SIG-M5 (cell line): ENCODE results near the gene CDH13.

Source experiments
- DNase-seq: peaks from one replicate; lab custom pipeline; 2025; lab: John Stamatoyannopoulos, UW

CDH13 gene

DNA sequence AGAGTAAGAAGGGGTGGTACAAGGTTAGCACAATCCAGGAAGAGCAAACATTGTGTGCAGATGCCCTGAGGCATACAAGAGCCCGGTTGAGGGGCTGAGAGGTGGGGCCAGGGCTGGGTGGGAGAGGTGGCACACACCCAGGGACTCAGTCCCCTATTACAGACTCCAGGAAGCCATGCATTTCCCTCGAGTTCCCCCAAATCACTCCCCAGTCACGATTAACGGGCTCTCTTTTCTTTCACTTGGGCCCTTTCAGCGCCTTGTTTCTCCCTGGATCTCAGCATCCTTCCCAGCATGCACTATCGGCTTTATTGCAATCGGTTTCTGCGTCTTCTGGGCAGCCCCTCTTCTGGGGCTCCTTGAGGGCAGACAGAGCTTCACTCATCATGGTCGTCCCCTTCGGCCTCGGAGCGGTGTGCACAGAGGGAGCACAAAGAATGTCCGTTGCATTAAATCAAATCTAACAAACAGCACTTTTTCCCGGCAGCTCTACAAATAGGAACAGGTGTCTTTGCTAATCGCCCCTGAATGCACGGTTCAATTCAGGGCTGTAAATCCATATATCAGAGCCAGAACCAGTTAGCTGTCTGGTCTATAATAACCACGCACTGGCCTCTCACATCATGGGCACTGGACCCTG, 996.4 kb downstream of the CDH13 start:
- no peak for DNase-seq

DNA sequence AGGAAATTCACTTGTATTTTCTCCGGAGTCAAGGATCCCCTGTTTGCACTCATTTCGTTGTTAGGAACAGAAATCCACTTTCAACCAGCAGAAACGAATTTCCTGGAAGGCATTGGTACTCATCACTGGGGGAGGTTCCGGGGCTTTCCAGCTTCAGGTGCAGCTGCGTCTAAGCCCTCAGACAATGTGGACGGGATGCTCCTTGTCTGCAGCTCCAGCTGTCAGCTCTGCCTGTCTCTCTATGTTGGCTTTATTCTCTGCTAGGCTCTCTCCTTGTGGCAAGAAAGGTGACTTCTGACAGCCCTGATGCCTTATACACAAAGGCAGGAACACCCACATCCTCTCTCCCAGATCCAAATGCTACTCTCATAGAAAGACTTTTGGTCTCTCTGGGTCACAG, 997.1 kb downstream of the CDH13 start:
- DNase-seq, result no peak

DNA sequence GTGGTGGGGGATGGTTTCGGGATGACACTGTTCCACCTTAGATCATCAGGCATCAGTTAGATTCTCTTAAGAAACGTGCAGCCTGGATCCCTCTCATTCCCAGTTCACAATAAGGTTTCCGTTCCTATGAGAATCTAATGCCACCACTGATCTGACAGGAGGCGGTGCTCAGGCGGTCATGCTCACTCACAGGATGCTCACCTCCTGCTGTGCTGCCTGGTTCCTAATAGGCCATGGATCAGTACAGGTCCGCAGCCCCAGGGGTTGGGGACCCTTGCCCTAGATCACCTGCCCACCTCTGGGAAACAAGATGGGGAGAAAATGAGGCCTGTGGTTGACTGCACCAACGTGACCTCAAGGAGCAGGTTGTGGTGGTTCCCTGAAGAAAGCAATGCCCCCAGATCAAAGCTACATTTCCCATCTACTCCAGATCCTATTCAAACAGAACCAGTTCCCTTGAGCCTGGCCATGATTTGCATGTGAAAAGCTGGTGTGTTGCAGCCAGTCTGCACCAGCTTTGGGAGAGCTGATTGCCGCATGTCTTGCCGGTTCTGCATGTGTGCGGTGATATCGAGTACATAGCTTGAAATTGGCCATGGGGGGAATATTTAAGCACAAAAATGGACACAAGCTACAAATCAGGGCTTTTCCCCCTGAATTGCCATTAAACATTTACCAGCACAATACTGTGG, 997.8 kb downstream of the CDH13 start:
- no peak for DNase-seq

DNA sequence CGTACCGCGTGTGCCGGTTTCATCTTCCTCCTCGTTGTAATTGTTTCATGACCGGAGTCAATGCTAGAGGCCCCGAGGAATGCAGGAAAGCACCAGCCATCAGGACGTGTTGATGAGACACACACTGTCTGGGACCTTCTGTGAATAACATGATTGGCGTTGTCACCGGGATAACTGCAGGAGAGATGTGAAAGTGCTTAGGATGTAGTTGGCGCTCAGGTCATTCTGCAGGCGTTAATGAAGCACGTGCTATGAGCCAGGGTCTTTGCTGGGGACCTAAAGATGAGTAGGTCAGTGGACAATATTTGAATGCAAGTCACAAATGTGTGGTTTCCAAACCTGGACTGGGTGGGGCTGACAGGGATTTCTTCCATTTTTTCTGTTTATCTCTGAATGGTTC, 999.4 kb downstream of the CDH13 start:
- no peak for DNase-seq

DNA sequence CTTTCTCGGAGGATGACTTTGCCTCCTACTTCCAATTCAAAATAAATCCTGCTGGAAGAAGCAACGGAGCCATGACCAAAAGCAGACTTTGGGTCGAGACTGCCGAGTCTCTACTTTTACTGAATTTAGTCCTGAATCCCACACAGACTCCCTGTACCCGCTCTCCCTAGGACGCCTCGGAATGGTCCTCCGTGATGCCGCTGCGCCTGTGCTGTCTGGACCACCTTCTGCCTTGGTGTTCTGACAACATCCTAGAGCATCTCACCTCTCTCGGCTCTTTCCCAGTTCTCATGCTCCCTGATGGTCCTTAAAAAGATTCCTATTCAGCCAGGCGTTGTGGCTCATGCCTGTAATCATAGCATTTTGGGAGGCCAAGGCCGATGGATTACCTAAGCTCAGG, 999.9 kb downstream of the CDH13 start:
- DNase-seq, result no peak

DNA sequence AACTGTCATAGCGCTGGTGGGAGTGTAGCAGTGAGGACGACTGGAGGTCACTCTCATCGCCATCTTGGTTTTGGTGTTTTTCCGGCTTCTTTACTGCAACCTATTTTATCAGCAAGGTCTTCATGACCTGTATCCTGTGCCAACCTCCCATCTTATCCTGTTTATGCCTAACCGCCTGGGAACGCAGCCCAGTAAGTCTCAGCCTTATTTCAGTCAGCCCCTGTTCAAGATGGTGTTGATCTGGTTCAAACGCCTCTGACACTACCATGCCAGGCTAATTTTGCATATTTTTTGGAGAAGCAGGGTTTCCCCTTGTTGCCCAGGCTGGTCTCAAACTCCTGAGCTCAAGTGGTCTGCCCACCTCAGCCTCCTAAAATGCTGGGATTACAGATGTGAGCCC, 1001.2 kb downstream of the CDH13 start:
- no peak for DNase-seq

DNA sequence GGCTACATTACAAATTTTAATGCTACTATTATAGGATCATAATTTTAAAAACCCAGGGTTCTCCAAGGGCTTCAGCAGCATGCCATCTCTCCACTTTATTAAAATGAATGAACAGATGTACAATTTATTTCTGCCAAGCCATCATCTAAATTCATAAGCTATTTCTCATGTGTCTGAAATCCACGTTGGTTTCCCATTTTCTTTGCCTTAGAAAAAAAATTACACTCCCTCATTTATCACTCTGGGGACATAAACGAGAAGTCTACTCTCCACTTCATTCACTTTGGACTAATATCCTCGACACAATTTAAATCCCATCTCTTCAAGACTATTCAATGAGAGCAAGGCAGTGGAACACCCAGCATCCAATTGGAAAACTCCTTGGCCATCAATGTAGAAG, 1002.7 kb downstream of the CDH13 start:
- DNase-seq, result no peak

DNA sequence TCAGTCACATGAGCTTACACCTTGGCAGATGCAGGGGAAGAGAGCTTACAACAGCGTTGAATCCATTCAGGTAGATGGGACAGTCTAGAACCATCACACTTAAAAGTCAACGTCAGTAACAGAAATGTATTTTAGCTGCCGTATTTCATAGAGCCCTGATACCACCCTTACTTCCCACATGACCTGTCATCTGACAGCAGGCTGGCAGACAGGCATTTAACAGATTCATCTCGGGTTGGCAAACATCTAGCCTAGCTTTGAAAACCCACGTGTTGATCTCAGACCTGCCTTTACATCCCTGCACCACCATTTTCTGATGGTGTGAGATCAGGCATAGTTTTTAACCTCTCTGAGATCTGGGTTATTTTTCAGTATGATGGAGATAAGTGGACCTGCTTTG, 1003.1 kb downstream of the CDH13 start:
- DNase-seq, result no peak

DNA sequence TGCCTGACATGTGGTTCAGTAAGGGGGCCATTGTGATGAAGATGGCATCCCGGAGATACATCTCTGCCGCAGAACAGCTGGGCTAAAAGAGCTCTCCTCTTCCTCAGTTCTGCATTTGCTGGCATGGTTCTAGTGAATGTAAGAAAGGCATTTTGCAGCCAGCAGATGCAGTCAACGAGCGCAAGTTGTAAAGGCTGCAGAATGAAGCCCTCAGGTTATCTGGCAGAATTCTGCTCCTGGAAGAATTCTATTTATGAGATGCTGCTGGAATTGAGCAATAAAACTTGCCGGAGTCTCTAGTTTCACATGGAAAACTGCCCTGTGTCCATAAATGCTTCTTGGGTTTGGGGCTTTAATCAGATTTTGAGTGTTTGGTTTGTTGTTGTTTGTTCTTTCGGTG, 1004.2 kb downstream of the CDH13 start:
- no peak for DNase-seq

DNA sequence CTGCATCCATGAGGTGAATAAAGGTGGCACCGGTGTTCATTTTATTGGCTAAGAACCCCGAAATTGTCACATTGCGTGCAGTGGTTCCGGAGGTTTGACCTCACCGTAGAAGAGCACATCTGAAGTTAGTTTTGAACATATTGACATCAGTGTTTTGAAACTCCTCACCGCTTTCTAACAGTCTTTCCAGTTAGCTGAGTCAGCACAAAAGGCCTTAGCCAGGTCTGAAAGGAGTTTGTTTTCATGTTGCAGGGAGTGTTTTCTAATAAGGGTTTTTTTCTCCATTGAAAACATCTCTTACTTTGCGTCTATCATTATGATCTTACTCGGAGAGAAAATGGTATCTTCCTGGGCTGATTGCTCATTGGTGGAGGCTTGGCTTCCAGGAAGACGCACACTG, 1006.5 kb downstream of the CDH13 start:
- DNase-seq, result no peak

DNA sequence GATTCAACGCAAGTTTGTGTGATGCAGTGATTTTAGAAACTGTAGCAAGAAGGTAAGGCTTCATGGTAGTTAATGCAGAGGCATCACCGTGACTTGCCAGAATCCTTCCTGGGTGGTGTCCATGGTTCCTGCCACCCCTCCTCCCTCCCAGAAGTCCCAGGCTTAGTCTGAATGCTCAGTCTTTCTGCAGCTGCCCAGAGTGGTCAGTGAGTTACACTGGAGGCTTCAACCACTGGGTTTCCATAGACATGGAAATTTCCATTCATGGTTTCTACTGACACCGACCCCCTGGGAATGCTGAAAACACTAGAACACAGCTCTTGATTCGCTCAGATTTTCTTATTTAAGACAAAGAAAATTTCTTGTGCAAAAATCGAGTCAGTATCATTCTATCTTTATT, 1021.6 kb downstream of the CDH13 start:
- no peak for DNase-seq

DNA sequence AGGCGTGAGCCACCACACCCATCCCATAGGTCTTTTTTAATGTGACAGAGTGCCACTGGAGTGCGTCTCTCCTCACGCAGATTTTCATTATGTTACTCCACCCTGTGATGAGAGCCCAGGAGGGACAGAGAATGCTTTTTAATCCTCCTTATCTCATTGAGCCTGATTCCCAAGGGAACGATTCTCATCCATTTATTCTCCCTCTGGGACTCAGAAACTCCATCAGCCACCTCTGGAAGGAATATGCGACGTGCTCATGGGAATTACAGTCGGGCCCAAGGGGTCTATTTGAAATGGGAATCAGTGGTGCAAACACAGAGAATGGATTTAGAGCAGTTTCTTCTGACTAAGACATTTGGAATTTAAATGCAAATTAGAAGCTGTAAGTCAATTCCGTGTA, 1025.1 kb downstream of the CDH13 start:
- no peak for DNase-seq

DNA sequence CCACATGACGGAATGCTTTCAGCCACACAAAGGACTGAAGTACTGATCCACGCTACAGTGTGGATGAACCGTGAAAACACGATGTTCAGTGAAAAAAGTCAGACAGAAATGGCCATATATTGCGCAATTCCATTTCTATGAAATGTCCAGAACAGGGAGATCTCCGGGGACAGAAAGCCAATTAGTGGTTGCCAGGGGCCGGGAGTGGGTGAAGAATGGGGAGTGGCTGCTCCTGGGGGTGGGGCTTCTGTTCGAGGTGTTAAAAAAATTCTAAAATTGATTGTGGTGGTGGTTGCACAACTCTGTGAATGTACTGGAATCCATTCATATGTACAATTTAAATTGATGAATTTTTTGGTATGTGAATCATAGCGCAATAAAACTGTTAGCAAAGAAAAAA, 1026.2 kb downstream of the CDH13 start:
- no peak for DNase-seq

DNA sequence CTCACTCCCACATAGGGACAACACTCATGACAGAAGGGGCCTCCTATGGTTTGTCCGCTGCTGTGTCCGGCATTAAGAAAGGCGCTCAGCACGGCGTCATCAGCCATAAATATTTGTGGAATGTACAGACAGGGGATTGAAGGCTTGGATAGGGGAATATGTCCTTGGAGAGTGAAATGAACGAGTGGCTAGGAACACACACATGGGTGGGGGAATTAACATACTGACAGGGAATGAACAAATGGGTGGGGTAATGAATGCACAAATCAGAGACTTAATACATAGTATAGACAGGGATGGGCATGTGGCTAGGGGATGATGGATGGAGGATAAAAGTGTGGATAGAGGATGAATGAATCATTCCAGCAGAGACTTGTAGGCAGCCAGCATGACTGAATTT, 1027.0 kb downstream of the CDH13 start:
- no peak for DNase-seq

DNA sequence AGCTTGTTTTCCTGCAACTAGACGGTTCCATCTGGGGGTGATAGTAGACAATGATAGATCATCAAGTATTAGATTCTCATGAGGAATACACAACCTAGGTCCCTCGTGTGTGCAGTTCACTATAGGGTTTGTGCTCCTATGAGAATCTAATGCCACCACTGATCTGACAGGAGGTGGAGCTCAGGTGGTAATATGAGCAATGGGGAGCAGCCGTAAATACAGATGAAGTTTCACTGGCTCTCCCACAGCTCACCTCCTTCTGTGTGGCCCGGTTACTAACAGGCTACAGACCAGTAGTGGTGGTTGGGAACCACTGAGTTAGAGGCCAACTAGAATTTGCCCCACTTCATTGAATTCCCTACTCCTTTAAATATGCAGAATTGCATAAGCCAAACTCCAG, 1033.5 kb downstream of the CDH13 start:
- no peak for DNase-seq

DNA sequence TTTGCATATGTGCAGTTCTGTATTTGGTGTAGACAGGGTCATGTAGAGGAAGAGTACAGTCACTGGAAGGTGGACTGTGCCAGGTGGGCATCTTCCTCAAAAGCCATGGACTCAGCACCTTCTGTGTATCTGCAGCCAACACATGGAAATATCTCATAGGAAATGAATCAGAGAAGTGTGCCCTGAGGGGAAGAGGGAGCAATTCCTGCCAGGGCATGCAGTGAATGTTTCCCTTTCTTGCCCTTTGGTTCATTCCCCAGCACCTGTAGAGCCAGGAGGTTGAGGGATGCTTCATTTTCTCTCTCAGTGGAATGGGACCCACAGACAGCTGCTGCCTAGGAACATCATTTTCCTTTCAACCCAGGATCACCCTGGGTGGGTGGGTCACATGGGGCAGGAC, 1034.9 kb downstream of the CDH13 start:
- DNase-seq, result no peak

DNA sequence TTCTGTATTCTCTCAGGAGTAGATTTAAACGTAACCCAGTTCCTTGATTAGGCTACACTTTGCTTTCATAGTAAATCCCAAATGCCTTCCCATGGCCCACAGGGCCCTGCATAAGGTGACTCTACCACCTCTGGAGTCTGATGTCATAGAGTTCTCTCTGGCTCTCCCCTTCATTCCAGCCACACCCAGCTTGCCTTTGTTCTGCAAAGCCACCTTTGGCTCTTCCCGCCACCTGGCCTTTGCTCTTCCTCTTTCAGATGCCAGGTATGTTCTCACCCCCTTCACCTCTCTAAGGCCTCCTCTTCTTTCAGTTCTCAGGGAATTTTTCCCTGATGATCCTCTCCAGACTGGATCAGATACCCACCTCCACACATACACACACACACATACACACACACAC, 1039.7 kb downstream of the CDH13 start:
- no peak for DNase-seq

DNA sequence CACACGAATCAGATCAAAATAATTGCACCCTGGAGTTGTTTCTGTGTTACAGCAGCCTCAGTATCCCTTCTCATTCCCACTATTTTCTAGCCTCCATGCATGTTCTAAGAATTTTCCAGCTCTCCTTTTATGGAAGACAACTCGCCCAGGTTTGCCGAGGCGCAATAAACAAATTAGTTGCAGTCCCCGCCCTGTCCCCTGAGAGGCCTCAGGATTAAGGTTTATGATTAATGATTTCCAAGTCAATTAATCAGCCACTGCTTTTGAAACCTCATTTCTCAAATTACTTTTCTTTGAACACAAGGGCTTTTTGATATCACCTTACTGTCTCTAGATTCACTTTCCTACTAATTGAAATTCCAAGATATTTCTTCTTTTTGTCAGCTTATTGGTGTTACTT, 1042.7 kb downstream of the CDH13 start:
- DNase-seq, result no peak

DNA sequence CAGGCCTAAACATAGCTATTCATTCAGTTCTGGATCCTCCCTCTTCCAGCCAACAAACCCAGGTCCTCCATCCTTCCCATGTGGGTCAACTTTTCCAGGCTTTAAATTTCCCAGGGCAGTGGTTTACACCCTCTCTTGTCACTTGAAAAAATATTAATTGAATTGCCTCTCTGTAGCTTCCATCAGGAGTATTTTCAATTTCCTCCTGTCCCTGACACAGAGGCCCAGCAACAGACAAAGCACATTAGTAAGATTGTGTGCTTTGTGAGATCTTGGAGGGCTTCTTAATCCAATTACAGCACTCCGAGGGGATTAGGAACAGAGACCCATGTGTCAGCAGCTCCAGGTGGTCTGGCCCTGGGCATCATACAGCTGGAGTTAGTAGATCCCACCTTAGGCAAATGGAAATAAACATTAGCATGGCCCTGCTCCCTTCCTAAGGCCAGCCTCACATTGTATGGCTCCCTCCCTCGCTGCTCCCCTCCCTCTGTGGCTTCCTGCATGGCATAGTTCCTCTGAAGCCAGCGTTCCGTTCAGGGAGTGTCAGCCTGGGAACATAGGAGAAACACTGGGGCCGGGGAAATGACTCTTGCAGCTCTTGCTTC, 1048.3 kb downstream of the CDH13 start:
- no peak for DNase-seq

DNA sequence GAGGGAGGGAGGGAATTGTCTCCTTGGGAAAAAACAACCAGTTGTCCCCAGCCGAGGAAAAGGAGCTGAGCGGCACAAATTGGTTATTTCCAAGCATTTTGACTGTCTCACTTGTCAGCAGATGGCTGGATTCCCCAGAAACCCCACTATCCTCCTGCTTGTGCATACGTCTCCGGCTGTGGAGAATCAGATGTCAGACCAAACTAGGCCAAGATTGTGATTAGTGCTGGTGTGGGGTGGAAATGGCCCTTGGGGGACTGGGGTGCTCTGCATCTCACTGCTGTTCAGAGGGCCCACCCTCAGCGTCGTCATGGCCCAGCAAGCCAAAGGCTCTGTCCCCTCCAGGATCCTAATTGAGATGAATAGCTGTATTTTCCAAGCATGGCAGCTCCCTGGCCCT, 1049.3 kb downstream of the CDH13 start:
- DNase-seq, result no peak

DNA sequence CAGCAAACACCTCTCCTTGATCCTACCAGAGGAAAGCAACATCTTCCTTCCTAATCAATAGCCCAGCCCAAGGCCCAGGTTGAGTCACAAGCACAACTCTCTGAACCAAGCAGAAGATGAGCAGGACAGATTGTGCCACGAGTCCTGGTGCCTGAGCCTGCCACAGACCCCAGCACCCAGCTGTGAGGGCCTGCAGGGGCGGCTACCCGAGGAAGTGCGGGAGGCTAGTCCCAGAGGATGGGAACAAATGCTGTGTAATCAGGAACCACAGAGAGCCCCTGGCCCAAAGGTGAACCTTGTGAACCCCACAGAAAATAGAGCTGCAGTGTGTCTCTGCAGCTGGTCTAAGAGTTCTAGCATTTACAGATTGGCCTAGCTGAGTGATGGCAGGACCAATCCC, 1054.2 kb downstream of the CDH13 start:
- DNase-seq, result no peak

DNA sequence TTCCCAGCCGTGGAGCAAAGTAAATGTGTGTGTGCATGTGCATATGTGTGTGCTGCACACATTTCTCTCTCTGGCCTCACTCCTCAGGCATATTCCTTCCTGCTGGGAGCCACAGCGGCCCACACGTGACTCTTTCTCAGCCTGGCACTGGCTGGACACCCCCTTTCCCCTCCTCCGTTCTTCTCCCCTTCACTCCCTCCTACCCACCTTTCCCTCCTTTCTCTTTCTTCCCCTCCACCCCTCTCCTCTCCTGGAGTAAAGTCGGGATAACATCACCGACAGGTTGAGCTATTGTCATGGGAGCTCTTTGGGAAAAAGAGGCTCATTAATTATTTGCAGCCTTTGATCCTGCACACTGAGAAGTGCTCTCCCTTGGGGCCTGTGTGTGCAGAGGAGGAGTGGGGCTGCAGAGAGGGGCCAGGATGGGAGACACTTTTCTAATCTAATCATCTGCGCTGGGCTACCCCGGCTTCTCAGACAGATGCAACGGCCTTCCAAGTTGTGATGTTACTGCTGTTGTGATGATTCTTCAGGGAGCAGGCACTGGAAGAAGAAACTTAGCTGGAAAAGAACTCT, 1054.7 kb downstream of the CDH13 start:
- no peak for DNase-seq

DNA sequence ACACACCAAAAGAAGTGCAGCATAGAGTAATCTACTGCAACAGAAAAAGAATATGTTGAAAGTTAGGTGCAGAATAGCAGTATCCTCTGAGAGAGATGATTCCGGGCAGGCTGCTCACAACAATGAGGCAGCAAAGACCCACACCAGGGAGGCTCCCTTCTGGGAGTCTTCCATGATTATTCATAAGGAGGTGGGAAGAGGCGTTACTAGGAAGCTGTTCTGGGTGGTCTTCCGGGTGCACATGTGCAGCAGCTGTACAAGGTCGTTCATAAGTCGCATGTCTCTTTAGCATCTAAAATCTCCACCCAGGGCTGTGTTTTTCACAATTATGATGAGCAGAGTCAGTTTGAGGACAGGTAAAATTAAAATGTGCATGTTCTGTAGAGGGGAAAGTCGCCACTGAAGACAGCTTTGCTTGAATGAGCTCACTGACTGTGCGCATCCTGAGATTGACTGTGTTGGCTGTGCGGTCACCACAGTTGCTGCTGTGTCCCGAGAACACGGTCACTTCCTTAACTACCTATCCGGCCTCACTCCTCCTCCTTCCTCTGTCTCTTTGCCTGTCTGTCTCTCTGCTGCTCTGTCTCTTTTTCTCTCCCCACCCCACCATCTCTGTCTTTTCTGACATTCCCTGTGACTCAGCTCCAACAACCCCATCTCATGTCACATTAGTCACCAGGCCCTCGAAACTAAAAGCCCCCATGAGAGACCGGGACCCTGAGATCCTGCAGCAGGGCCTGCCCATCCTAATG, 1055.5 kb downstream of the CDH13 start:
- no peak for DNase-seq
